GM20000 (cell line): ENCODE measurements around the gene FOSL2.

Experiments used
- DNase-seq: peaks from one replicate; pipeline ENCODE4 v3.0.0; 2012; ENCODE audit warnings: low spot score
- CTCF ChIP-seq: IDR thresholded peaks from 2 replicates; pipeline ENCODE4 v1.5.1; 2012; ENCODE audit warnings: mild to moderate bottlenecking, control low read depth; ENCODE audit errors: extremely low read depth, missing control alignments

FOSL2 gene

GRCh38 chr2:28404086-28404485, 11.4 kb downstream of the FOSL2 start:
- TF ChIP-seq CTCF, result no peak
- no peak for DNase-seq

- no peak for TF ChIP-seq CTCF
- no peak for DNase-seq
Measured at GRCh38 chr2:28405537-28405936, 12.9 kb downstream of the FOSL2 start.

GRCh38 chr2:28406276-28407096, 13.8 kb downstream of the FOSL2 start:
- TF ChIP-seq CTCF, result no peak
- DNase-seq, result no peak

- no peak for TF ChIP-seq CTCF
Measured at GRCh38 chr2:28407131-28407975, 14.7 kb downstream of the FOSL2 start.

GRCh38 chr2:28407976-28408690, 15.5 kb downstream of the FOSL2 start:
- DNase-seq, result no peak
- no peak for TF ChIP-seq CTCF

More at GRCh38 chr2:28407131-28407975, 14.7 kb downstream of the FOSL2 start:
- no peak for DNase-seq

GRCh38 chr2:28408764-28409599, 16.3 kb downstream of the FOSL2 start:
- DNase-seq, result no peak
- TF ChIP-seq CTCF, result no peak
